Heart right ventricle (tissue), 16 donors: ENCODE data around the gene CPNE4. TPM values are rescaled to one million over a fixed set of nuclear protein-coding genes. Genes with fewer than 3 reads are reported as not detected.

Experiments used
- ATAC-seq, 8 donors: fragments of 200-7000 bp; cut with Tn5 transposase; one replicate each; pipeline ENCODE4 v1.9.1; 2020; ENCODE audit warnings: mild to moderate bottlenecking in 8 of 8, moderate library complexity in 8 of 8, moderate number of reproducible peaks in 1 of 8
- DNase-seq, 2 donors: peaks; one replicate each; pipeline ENCODE4 v3.0.0-alpha.2; 2020
- H3K27ac ChIP-seq, 10 donors: fragments of 200-600 bp; sonication (generic) in 2 of 10; one replicate each; pipeline versions ENCODE4 v1.5.0 to v1.8.0; 2020 to 2022; ENCODE audit warnings: mild to moderate bottlenecking in 3 of 10
- H3K27me3 ChIP-seq, 7 donors: fragments of 200-600 bp; one replicate each; pipeline ENCODE4 v1.8.0; 2021 to 2022; ENCODE audit warnings: mild to moderate bottlenecking in 2 of 7
- H3K36me3 ChIP-seq, 9 donors: fragments of 200-600 bp; sonication (generic) in 1 of 9; one replicate each; pipeline versions ENCODE4 v1.5.0 to v1.8.0; 2020 to 2022; ENCODE audit warnings: mild to moderate bottlenecking in 2 of 9
- H3K4me1 ChIP-seq, 9 donors: fragments of 200-600 bp; sonication (generic) in 1 of 9; one replicate each; pipeline versions ENCODE4 v1.5.0 to v1.8.0; 2020 to 2022; ENCODE audit warnings: mild to moderate bottlenecking in 4 of 9
- H3K4me3 ChIP-seq, 10 donors: fragments of 200-600 bp; sonication (generic) in 2 of 10; one replicate each; pipeline versions ENCODE4 v1.5.0 to v1.8.0; 2020 to 2022; ENCODE audit warnings: mild to moderate bottlenecking in 7 of 10, moderate library complexity in 2 of 10
- H3K9me3 ChIP-seq, 11 donors: fragments of 200-600 bp in 10 of 11; sonication (generic) in 2 of 11; one replicate each; pipeline versions ENCODE4 v1.5.0 to v1.8.0; 2013 to 2022; ENCODE audit warnings: mild to moderate bottlenecking in 2 of 11, control low read depth in 1 of 11, moderate library complexity in 1 of 11
- CTCF ChIP-seq, 9 donors: fragments of 200-600 bp; sonication (generic) in 2 of 9; IDR thresholded peaks; one replicate each; pipeline versions ENCODE4 v1.5.0 to v1.8.0; 2021 to 2022; ENCODE audit warnings: antibody characterized with exemption in 9 of 9, mild to moderate bottlenecking in 5 of 9, moderate library complexity in 1 of 9
- WGBS, 2 donors: extraction: QIAGEN DNeasy Blood & Tissue Kit; methylation state at CpG; one replicate each; pipeline ENCODE4 v1.1.7; 2013; ENCODE audit warnings: inconsistent platforms in 1 of 2; 5-methylcytosine and 5-hydroxymethylcytosine counted together
- intact Hi-C, 10 donors: fragments of 100-400 bp; cut with DNase I; formaldehyde crosslinking; loops; one replicate each; pipeline versions ENCODE4 v1.11.1 to v1.14.2; 2022
- polyA plus RNA-seq, 2 donors: library from polyadenylated mRNA; stranded (reverse); fragments of 200-250 nt; gene quantifications; one replicate each; pipeline ENCODE4 v1.2.3, GENCODE V29; 2013
- total RNA-seq, 10 donors: library from RNA; stranded (reverse); fragmentation: NEBNext Ultra II Directional in 3 of 10; extraction: Animal tissue kit (Norgen Biotek cat#: 25700) in 3 of 10; gene quantifications; one replicate each; pipeline versions ENCODE4 v1.2.1 to v1.2.4, GENCODE V29; 2021 to 2023
- donor health status: Arrhythmogenic right ventricular cardiomyopathy.
- donor health status: ischemic (EF 13 %, LVEDD 7.1; RV severe dilation, severe dysfunction).
- donor health status: healthy with polysubstance abuse.
- donor health status: DM: no; HTN: yes; CAD: no.
- donor health status: DM: no; HTN: no; CAD: no.
- donor health status: ischemic (EF 25% LVEDD 6.9; RV normal size, moderate dysfunction).
- donor health status: ischemic (EF 25% LVEDD 5.7; RV mildly dilated, moderate dysfunction).
- donor health status: healthy.
- donor health status: DM: yes; HTN: yes; CAD: no.
- donor health status: Ischemic cardiomyopathy.
- donor health status: ischemic (EF 35%, LVEDD 5.7; RV mildly dilated, moderate dysfunction).
- donor health status: nonischemic (EF 11% LVEDD 7.7; RV severe dilation, severe dysfunction).
- donor health status: DM: yes; HTN: yes; CAD: no.
- donor health status: PGD.
- donor health status: ischemic (EF 29% LVEDD 5.4; RV normal size, mild dysfunction).
- donor health status: nonischemic (EF 23%, LVEDD 6.1; RV moderate dilation, normal function).

The CPNE4 gene
- total and polyA plus RNA-seq, 12 donors: 1.5 to 116 (median 24.8) TPM

- intact Hi-C loops: no loop called here
- no peak for DNase-seq
- H3K36me3 ChIP-seq: no peaks in the 10 kb centered on the region
Observed at GRCh38 chr3:132008837-132009236, 26.0 kb downstream of the CPNE4 start.

GRCh38 chr3:132007617-132008016, 27.2 kb downstream of the CPNE4 start:
- 0 to 47% methylated on average over 1 of the region's 1 CpG for WGBS, 2 donors
- TF ChIP-seq CTCF (IDR thresholded peaks at IDR 0.05): no peak

More at GRCh38 chr3:132008837-132009236, 26.0 kb downstream of the CPNE4 start:
- Histone ChIP-seq H3K4me3 (no peak overlapping the region), H3K4me1 (no peaks in the 10 kb centered on the region), H3K27ac (no peak overlapping the region), H3K9me3 (no peaks in the 10 kb centered on the region), H3K27me3 (peaks cover 0 to 13% (median 3%) of the 10 kb centered on the region in 7 donors)
- ATAC-seq: no peak
- TF ChIP-seq CTCF (IDR thresholded peaks at IDR 0.05): no peak
- WGBS, 2 donors: 43 to 48% methylated on average over 2 of the region's 2 CpGs

GRCh38 chr3:132006605-132007204, 28.1 kb downstream of the CPNE4 start:
- H3K27ac ChIP-seq: no peak overlapping the region
- WGBS, 2 donors: 34 to 36% methylated on average over 3 of the region's 3 CpGs
- ATAC-seq (no peak), DNase-seq (peak; percentile 4 to 8)
- peak in 7 of 9 donors; percentile 40 to 55 (median 46) for TF ChIP-seq CTCF (IDR thresholded peaks at IDR 0.05)
- no peak overlapping the region for H3K4me3 ChIP-seq
- no peaks in the 10 kb centered on the region for H3K36me3 ChIP-seq
- no peaks in the 10 kb centered on the region for H3K4me1 ChIP-seq
- H3K27me3 ChIP-seq: no peaks in the 10 kb centered on the region
- no peaks in the 10 kb centered on the region for H3K9me3 ChIP-seq
- intact Hi-C loops: no loop called here

More at GRCh38 chr3:132007617-132008016, 27.2 kb downstream of the CPNE4 start:
- Histone ChIP-seq H3K27me3 (peaks cover 0 to 5% (median 0%) of the 10 kb centered on the region in 7 donors), H3K36me3 (no peaks in the 10 kb centered on the region), H3K4me3 (no peak overlapping the region), H3K27ac (no peak overlapping the region), H3K9me3 (no peaks in the 10 kb centered on the region), H3K4me1 (no peaks in the 10 kb centered on the region)
- intact Hi-C loops: no loop called here
- ATAC-seq: no peak
- DNase-seq: no peak

GRCh38 chr3:132004571-132004970, 30.2 kb downstream of the CPNE4 start:
- no peak for ATAC-seq
- TF ChIP-seq CTCF (IDR thresholded peaks at IDR 0.05): no peak

More at GRCh38 chr3:132004571-132004970, 30.2 kb downstream of the CPNE4 start:
- H3K4me3 ChIP-seq: no peak overlapping the region
- WGBS, 2 donors: 49 to 64% methylated on average over 2 of the region's 2 CpGs
- H3K4me1 ChIP-seq: no peaks in the 10 kb centered on the region
- H3K27ac ChIP-seq: no peak overlapping the region
- no peaks in the 10 kb centered on the region for H3K36me3 ChIP-seq
- H3K27me3 ChIP-seq: peaks cover 0 to under 1% (median 0%) of the 10 kb centered on the region in 7 donors
- H3K9me3 ChIP-seq: no peaks in the 10 kb centered on the region
- intact Hi-C loops: no loop called here
- no peak for DNase-seq
